ENCODE results near the gene GNG12. TPM values are rescaled to one million over a fixed set of nuclear protein-coding genes. Genes with fewer than 3 reads are reported as not detected.
A peak's percentile ranks its signal among the peaks of the same experiment; 100 is the strongest.

Gene GNG12
- total RNA-seq, 6 donors from 2014 or later: 14.3 to 54.6 (median 45.1) TPM

GRCh38 chr1:67749844-67750690 is 83.2 kb downstream of the GNG12 start:
- TF ChIP-seq POLR2AphosphoS5 (IDR thresholded peaks at IDR 0.05): peak; percentile 13 to 21
- no peak for TF ChIP-seq POLR2A (IDR thresholded peaks at IDR 0.05)
- peak in 1 of 6 experiments; percentile 6 for TF ChIP-seq CTCF (IDR thresholded peaks at IDR 0.05)
- TF ChIP-seq EP300 (IDR thresholded peaks at IDR 0.05): no peak
- peaks cover 37 to 43% (median 39%) of the 10 kb centered on the region in 4 donors for H3K4me1 ChIP-seq
- 44 to 46% methylated on average over 8 of the region's 8 CpGs for WGBS, 2 donors
- DNase-seq: peak in 1 of 2 donors; percentile 43
- H3K4me3 ChIP-seq: no peak overlapping the region
- H3K27me3 ChIP-seq: no peaks in the 10 kb centered on the region
- no peaks in the 10 kb centered on the region for H3K9me3 ChIP-seq
- H3K27ac ChIP-seq: peak overlapping the region; percentile 65 to 79 (median 69)
- ATAC-seq (ENCODE audit: low FRiP score in 2 of 2): peak; percentile 54 to 60
- no peaks in the 10 kb centered on the region for H3K36me3 ChIP-seq

GRCh38 chr1:67749263-67749843 is 83.9 kb downstream of the GNG12 start:
- H3K4me3 ChIP-seq: no peak overlapping the region
- WGBS, 2 donors: 62 to 67% methylated on average over 5 of the region's 5 CpGs
- H3K27me3 ChIP-seq: no peaks in the 10 kb centered on the region
- ATAC-seq (ENCODE audit: low FRiP score in 2 of 2) (peak in 1 of 2 donors; percentile 49), DNase-seq (no peak)
- peaks cover 34 to 36% (median 35%) of the 10 kb centered on the region in 4 donors for H3K4me1 ChIP-seq
- no peak for TF ChIP-seq EP300 (IDR thresholded peaks at IDR 0.05)
- TF ChIP-seq CTCF (IDR thresholded peaks at IDR 0.05): no peak
- TF ChIP-seq POLR2A (IDR thresholded peaks at IDR 0.05): no peak
- H3K9me3 ChIP-seq: no peaks in the 10 kb centered on the region
- H3K27ac ChIP-seq: peak overlapping the region; percentile 65 to 79 (median 69)
- H3K36me3 ChIP-seq: no peaks in the 10 kb centered on the region

GRCh38 chr1:67748630-67749029 is 84.6 kb downstream of the GNG12 start:
- no peak for TF ChIP-seq CTCF (IDR thresholded peaks at IDR 0.05)
- no peak for TF ChIP-seq POLR2AphosphoS5 (IDR thresholded peaks at IDR 0.05)
- no peak for TF ChIP-seq EP300 (IDR thresholded peaks at IDR 0.05)
- TF ChIP-seq POLR2A (IDR thresholded peaks at IDR 0.05): no peak
- Histone ChIP-seq H3K4me3 (peak overlapping the region in 2 of 4 donors; percentile 2 to 27), H3K4me1 (peaks cover 29 to 31% (median 30%) of the 10 kb centered on the region in 4 donors), H3K27me3 (no peaks in the 10 kb centered on the region), H3K36me3 (no peaks in the 10 kb centered on the region), H3K9me3 (no peaks in the 10 kb centered on the region), H3K27ac (peak overlapping the region; percentile 65 to 79 (median 69))
- DNase-seq: no peak
- peak; percentile 79 to 85 for ATAC-seq (ENCODE audit: low FRiP score in 2 of 2)
- 9 to 11% methylated on average over 2 of the region's 2 CpGs for WGBS, 2 donors

GRCh38 chr1:67747671-67748546 is 85.4 kb downstream of the GNG12 start:
- ATAC-seq (ENCODE audit: low FRiP score in 2 of 2) (no peak), DNase-seq (no peak)
- H3K27ac ChIP-seq: peak overlapping the region; percentile 4 to 79 (median 67)
- H3K36me3 ChIP-seq: no peaks in the 10 kb centered on the region
- H3K9me3 ChIP-seq: no peaks in the 10 kb centered on the region
- H3K27me3 ChIP-seq: no peaks in the 10 kb centered on the region
- peak overlapping the region in 1 of 4 donors; percentile 27 for H3K4me3 ChIP-seq
- H3K4me1 ChIP-seq: peaks cover 25 to 31% (median 30%) of the 10 kb centered on the region in 4 donors
- WGBS, 2 donors: 49 to 51% methylated on average over 4 of the region's 4 CpGs
- TF ChIP-seq POLR2AphosphoS5 (IDR thresholded peaks at IDR 0.05): no peak
- no peak for TF ChIP-seq EP300 (IDR thresholded peaks at IDR 0.05)
- TF ChIP-seq CTCF (IDR thresholded peaks at IDR 0.05): no peak
- TF ChIP-seq POLR2A (IDR thresholded peaks at IDR 0.05): no peak

Data from upper lobe of left lung (tissue), 6 donors.